HEK293 (cell line): ENCODE results near the gene RPRML.
A peak's percentile ranks its signal among the peaks of the same experiment; 100 is the strongest.

Experiments
- EGR2 ChIP-seq: fragments of 450-650 bp; formaldehyde crosslinking; IDR thresholded peaks from 2 replicates; pipeline ENCODE4 v1.5.1; 2016; ENCODE audit warnings: low read depth, missing biosample characterization, missing genetic modification characterization
- HOXD13 ChIP-seq: sonication (generic); formaldehyde crosslinking; IDR thresholded peaks from 2 replicates; pipeline ENCODE4 v1.8.0; 2022; ENCODE audit warnings: missing genetic modification reagents, borderline replicate concordance
- INSM2 ChIP-seq: fragments of 450-650 bp; formaldehyde crosslinking; IDR thresholded peaks from 2 replicates; pipeline ENCODE4 v1.5.1; 2016; ENCODE audit warnings: missing biosample characterization, missing genetic modification characterization
- OVOL3 ChIP-seq: fragments of 450-650 bp; formaldehyde crosslinking; IDR thresholded peaks from 2 replicates; pipeline ENCODE4 v1.5.1; 2016; ENCODE audit warnings: missing biosample characterization, missing genetic modification characterization
- SETDB1 ChIP-seq: IDR thresholded peaks from one replicate; pipeline ENCODE4 v1.6.1; 2017; ENCODE audit warnings: mild to moderate bottlenecking, low read length, moderate library complexity, mixed read lengths; ENCODE audit not compliant: insufficient read length
- SP2 ChIP-seq: fragments of 450-650 bp; formaldehyde crosslinking; IDR thresholded peaks from 2 replicates; pipeline ENCODE4 v1.5.1; 2016; ENCODE audit warnings: missing biosample characterization, missing genetic modification characterization
- SP7 ChIP-seq: fragments of 450-650 bp; formaldehyde crosslinking; IDR thresholded peaks from 2 replicates; pipeline ENCODE4 v1.5.1; 2016; ENCODE audit warnings: missing biosample characterization, missing genetic modification characterization
- ZBTB20 ChIP-seq: fragments of 450-650 bp; formaldehyde crosslinking; IDR thresholded peaks from 2 replicates; pipeline ENCODE4 v1.5.1; 2016; ENCODE audit warnings: missing biosample characterization, missing genetic modification characterization
- ZBTB8A ChIP-seq: fragments of 450-650 bp; formaldehyde crosslinking; IDR thresholded peaks from 2 replicates; pipeline ENCODE4 v1.5.1; 2016; ENCODE audit warnings: missing biosample characterization, missing genetic modification characterization
- ZFHX2 ChIP-seq: fragments of 450-650 bp; formaldehyde crosslinking; conservative IDR thresholded peaks from 2 replicates; pipeline ENCODE4 v1.5.1; 2016; ENCODE audit warnings: missing biosample characterization, missing genetic modification characterization
- ZFP37 ChIP-seq: fragments of 450-650 bp; formaldehyde crosslinking; IDR thresholded peaks from 2 replicates; pipeline ENCODE4 v1.5.1; 2016; ENCODE audit warnings: missing biosample characterization, missing genetic modification characterization
- ZNF157 ChIP-seq: fragments of 450-650 bp; formaldehyde crosslinking; IDR thresholded peaks from 2 replicates; pipeline ENCODE4 v1.5.1; 2016; ENCODE audit warnings: missing biosample characterization, missing genetic modification characterization
- ZNF214 ChIP-seq: fragments of 450-650 bp; formaldehyde crosslinking; IDR thresholded peaks from 2 replicates; pipeline ENCODE4 v1.5.1; 2017; ENCODE audit warnings: missing biosample characterization, mild to moderate bottlenecking, missing genetic modification characterization, borderline replicate concordance
- ZNF280D ChIP-seq: fragments of 450-650 bp; formaldehyde crosslinking; IDR thresholded peaks from 2 replicates; pipeline ENCODE4 v1.5.1; 2016; ENCODE audit warnings: missing biosample characterization, missing genetic modification characterization
- ZNF366 ChIP-seq: fragments of 450-650 bp; formaldehyde crosslinking; conservative IDR thresholded peaks from 2 replicates; pipeline ENCODE4 v1.5.1; 2016; ENCODE audit warnings: missing biosample characterization, missing genetic modification characterization
- ZNF423 ChIP-seq: fragments of 450-650 bp; formaldehyde crosslinking; IDR thresholded peaks from 2 replicates; pipeline ENCODE4 v1.5.1; 2016; ENCODE audit warnings: missing biosample characterization, missing genetic modification characterization
- ZNF473 ChIP-seq: fragments of 450-650 bp; formaldehyde crosslinking; IDR thresholded peaks from 2 replicates; pipeline ENCODE4 v1.5.1; 2017; ENCODE audit warnings: missing biosample characterization, missing genetic modification characterization
- ZNF555 ChIP-seq: fragments of 450-650 bp; formaldehyde crosslinking; conservative IDR thresholded peaks from 2 replicates; pipeline ENCODE4 v1.5.1; 2017; ENCODE audit warnings: missing biosample characterization, mild to moderate bottlenecking, missing genetic modification characterization, inconsistent platforms
- ZNF626 ChIP-seq: fragments of 450-650 bp; sonication (Bioruptor Pico); formaldehyde crosslinking; IDR thresholded peaks from 2 replicates; pipeline ENCODE4 v1.5.1; 2018; ENCODE audit warnings: missing biosample characterization, missing genetic modification characterization, inconsistent platforms
- ZNF792 ChIP-seq: fragments of 450-650 bp; formaldehyde crosslinking; IDR thresholded peaks from 2 replicates; pipeline ENCODE4 v1.5.1; 2016; ENCODE audit warnings: missing biosample characterization, missing genetic modification characterization
- ZSCAN16 ChIP-seq: fragments of 450-650 bp; formaldehyde crosslinking; IDR thresholded peaks from 2 replicates; pipeline ENCODE4 v1.5.1; 2016; ENCODE audit warnings: missing biosample characterization, missing genetic modification characterization
- ZXDB ChIP-seq: fragments of 450-650 bp; formaldehyde crosslinking; IDR thresholded peaks from 2 replicates; pipeline ENCODE4 v1.5.1; 2016; ENCODE audit warnings: missing biosample characterization, missing genetic modification characterization
- TF ChIP-seq, protein P1 (sequence below): fragments of 450-650 bp; formaldehyde crosslinking; IDR thresholded peaks from 2 replicates; pipeline ENCODE4 v1.5.0; 2017; ENCODE audit warnings: missing biosample characterization, missing genetic modification characterization, borderline replicate concordance
- TF ChIP-seq, protein P2 (sequence below): fragments of 450-650 bp; formaldehyde crosslinking; IDR thresholded peaks from 2 replicates; pipeline ENCODE4 v1.5.1; 2016; ENCODE audit warnings: missing biosample characterization, missing genetic modification characterization, borderline replicate concordance
- TF ChIP-seq, protein P3 (sequence below): sonication (generic); formaldehyde crosslinking; IDR thresholded peaks from 2 replicates; pipeline ENCODE4 v1.8.1; 2022; ENCODE audit warnings: mild to moderate bottlenecking, moderate library complexity, missing genetic modification reagents
- TF ChIP-seq, protein P4 (sequence below): fragments of 450-650 bp; formaldehyde crosslinking; IDR thresholded peaks from 2 replicates; pipeline ENCODE4 v1.5.1; 2016; ENCODE audit warnings: missing biosample characterization, missing genetic modification characterization

The RPRML gene

DNA sequence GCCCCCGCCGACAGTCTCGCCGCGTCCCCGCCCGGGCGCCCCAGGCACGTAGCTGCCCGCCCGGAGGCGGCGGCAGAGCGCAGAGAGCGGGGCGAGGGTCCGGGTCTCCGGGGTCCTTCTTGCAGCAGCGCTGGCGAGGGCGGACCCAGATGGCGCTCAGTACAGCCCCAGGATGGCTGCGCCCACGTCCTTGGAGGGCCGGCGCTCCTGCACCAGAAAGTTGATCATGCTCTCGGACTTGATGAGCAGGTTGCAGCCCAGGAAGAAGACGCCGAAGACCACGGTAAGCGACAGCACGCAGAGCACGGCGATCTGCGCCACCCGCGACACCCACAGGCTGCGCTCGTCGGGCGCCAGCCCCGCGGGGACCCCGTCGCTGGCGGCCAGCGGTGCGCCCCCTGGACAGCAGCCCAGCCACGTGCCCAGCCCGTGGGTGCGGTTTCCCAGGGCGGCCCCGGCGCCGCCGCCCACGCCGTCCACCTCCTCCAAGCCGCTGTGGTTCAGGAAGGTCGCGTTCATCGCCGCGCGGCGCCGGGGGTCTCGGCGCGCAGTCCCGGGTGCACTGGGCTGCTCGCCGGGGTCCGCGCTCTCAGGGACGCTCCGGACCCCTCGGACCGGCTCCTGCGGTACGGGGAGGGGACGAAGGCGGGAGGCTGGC lies 435 bp downstream of the RPRML start (continued):
- TF ChIP-seq, protein P1, sequence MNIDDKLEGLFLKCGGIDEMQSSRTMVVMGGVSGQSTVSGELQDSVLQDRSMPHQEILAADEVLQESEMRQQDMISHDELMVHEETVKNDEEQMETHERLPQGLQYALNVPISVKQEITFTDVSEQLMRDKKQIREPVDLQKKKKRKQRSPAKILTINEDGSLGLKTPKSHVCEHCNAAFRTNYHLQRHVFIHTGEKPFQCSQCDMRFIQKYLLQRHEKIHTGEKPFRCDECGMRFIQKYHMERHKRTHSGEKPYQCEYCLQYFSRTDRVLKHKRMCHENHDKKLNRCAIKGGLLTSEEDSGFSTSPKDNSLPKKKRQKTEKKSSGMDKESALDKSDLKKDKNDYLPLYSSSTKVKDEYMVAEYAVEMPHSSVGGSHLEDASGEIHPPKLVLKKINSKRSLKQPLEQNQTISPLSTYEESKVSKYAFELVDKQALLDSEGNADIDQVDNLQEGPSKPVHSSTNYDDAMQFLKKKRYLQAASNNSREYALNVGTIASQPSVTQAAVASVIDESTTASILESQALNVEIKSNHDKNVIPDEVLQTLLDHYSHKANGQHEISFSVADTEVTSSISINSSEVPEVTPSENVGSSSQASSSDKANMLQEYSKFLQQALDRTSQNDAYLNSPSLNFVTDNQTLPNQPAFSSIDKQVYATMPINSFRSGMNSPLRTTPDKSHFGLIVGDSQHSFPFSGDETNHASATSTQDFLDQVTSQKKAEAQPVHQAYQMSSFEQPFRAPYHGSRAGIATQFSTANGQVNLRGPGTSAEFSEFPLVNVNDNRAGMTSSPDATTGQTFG = no peak
- TF ChIP-seq ZFP37 (tag by site-specific recombination) (no peak), HOXD13 (CRISPR knock-in tag) (no peak), ZNF473 (tag by site-specific recombination) (no peak), ZNF555 (no peak), ZNF214 (tag by site-specific recombination) (no peak), SETDB1 (no peak), SP7 (0 out of 2 replicates have a peak, but pooled peaks have one; percentile 11), ZNF366 (tag by site-specific recombination) (no peak), ZFHX2 (tag by site-specific recombination) (peak; percentile 91), SP2 (tag by site-specific recombination) (peak; percentile 2; the same call in 1 of the 2 replicates), ZNF157 (tag by site-specific recombination) (no peak), ZNF626 (no peak), ZXDB (no peak), ZNF280D (tag by site-specific recombination) (no peak), ZNF423 (tag by site-specific recombination) (peak; percentile 35; the same call in 1 of the 2 replicates), ZBTB8A (tag by site-specific recombination) (peak; percentile 42; the same call in 1 of the 2 replicates), ZSCAN16 (tag by site-specific recombination) (no peak), INSM2 (0 out of 2 replicates have a peak, but pooled peaks have one; percentile 3), OVOL3 (tag by site-specific recombination) (no peak), EGR2 (tag by site-specific recombination) (peak; percentile 39), ZNF792 (tag by site-specific recombination) (no peak), ZBTB20 (tag by site-specific recombination) (peak; percentile 50; the same call in 1 of the 2 replicates)
- TF ChIP-seq, protein P2, sequence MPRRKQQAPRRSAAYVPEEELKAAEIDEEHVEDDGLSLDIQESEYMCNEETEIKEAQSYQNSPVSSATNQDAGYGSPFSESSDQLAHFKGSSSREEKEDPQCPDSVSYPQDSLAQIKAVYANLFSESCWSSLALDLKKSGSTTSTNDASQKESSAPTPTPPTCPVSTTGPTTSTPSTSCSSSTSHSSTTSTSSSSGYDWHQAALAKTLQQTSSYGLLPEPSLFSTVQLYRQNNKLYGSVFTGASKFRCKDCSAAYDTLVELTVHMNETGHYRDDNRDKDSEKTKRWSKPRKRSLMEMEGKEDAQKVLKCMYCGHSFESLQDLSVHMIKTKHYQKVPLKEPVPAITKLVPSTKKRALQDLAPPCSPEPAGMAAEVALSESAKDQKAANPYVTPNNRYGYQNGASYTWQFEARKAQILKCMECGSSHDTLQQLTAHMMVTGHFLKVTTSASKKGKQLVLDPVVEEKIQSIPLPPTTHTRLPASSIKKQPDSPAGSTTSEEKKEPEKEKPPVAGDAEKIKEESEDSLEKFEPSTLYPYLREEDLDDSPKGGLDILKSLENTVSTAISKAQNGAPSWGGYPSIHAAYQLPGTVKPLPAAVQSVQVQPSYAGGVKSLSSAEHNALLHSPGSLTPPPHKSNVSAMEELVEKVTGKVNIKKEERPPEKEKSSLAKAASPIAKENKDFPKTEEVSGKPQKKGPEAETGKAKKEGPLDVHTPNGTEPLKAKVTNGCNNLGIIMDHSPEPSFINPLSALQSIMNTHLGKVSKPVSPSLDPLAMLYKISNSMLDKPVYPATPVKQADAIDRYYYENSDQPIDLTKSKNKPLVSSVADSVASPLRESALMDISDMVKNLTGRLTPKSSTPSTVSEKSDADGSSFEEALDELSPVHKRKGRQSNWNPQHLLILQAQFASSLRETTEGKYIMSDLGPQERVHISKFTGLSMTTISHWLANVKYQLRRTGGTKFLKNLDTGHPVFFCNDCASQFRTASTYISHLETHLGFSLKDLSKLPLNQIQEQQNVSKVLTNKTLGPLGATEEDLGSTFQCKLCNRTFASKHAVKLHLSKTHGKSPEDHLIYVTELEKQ (tag by site-specific recombination) = no peak
- TF ChIP-seq, protein P3, sequence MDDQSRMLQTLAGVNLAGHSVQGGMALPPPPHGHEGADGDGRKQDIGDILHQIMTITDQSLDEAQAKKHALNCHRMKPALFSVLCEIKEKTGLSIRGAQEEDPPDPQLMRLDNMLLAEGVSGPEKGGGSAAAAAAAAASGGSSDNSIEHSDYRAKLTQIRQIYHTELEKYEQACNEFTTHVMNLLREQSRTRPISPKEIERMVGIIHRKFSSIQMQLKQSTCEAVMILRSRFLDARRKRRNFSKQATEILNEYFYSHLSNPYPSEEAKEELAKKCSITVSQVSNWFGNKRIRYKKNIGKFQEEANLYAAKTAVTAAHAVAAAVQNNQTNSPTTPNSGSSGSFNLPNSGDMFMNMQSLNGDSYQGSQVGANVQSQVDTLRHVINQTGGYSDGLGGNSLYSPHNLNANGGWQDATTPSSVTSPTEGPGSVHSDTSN = no peak
- TF ChIP-seq, protein P4, sequence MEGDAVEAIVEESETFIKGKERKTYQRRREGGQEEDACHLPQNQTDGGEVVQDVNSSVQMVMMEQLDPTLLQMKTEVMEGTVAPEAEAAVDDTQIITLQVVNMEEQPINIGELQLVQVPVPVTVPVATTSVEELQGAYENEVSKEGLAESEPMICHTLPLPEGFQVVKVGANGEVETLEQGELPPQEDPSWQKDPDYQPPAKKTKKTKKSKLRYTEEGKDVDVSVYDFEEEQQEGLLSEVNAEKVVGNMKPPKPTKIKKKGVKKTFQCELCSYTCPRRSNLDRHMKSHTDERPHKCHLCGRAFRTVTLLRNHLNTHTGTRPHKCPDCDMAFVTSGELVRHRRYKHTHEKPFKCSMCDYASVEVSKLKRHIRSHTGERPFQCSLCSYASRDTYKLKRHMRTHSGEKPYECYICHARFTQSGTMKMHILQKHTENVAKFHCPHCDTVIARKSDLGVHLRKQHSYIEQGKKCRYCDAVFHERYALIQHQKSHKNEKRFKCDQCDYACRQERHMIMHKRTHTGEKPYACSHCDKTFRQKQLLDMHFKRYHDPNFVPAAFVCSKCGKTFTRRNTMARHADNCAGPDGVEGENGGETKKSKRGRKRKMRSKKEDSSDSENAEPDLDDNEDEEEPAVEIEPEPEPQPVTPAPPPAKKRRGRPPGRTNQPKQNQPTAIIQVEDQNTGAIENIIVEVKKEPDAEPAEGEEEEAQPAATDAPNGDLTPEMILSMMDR = 0 out of 2 replicates have a peak, but pooled peaks have one; percentile 32
